Smooth muscle cell (in vitro differentiated cells): ENCODE measurements around the gene PMPCA. TPM values are rescaled to one million over a fixed set of nuclear protein-coding genes. Genes with fewer than 3 reads are reported as not detected.

Experiments used
- DNase-seq: peaks from one replicate; lab custom pipeline; 2025; ENCODE audit not compliant: unreplicated experiment; lab: John Stamatoyannopoulos, UW
- H2AFZ ChIP-seq: fragments of 200-600 bp; sonication (generic); 2 replicates; pipeline ENCODE4 v1.6.0; 2016; ENCODE audit warnings: antibody characterized with exemption, low read depth, mild to moderate bottlenecking
- H3F3A ChIP-seq: fragments of 200-600 bp; sonication (generic); 2 replicates; pipeline ENCODE4 v1.6.0; 2017; ENCODE audit warnings: antibody characterized with exemption, low read depth
- H3K27ac ChIP-seq: fragments of 200-600 bp; sonication (generic); 2 replicates; pipeline ENCODE4 v1.5.1; 2016; ENCODE audit warnings: low read depth, mild to moderate bottlenecking
- H3K27me3 ChIP-seq: fragments of 200-600 bp; sonication (generic); 2 replicates; pipeline ENCODE4 v1.6.1; 2016; ENCODE audit warnings: low read depth, mild to moderate bottlenecking
- H3K36me3 ChIP-seq: fragments of 200-600 bp; sonication (generic); 2 replicates; pipeline ENCODE4 v1.5.1; 2016; ENCODE audit warnings: low read depth
- H3K4me1 ChIP-seq: fragments of 200-600 bp; sonication (generic); 2 replicates; pipeline ENCODE4 v1.5.1; 2016; ENCODE audit warnings: low read depth
- H3K4me2 ChIP-seq: fragments of 200-600 bp; sonication (generic); 2 replicates; pipeline ENCODE4 v1.6.0; 2016; ENCODE audit warnings: mild to moderate bottlenecking
- H3K4me3 ChIP-seq: fragments of 200-600 bp; sonication (generic); 2 replicates; pipeline ENCODE4 v1.5.1; 2016; ENCODE audit warnings: mild to moderate bottlenecking
- H3K79me2 ChIP-seq: fragments of 200-600 bp; sonication (generic); 2 replicates; pipeline ENCODE4 v1.6.0; 2016; ENCODE audit warnings: low read depth, mild to moderate bottlenecking
- H3K9ac ChIP-seq: fragments of 200-600 bp; sonication (generic); 2 replicates; pipeline ENCODE4 v1.6.0; 2016; ENCODE audit warnings: low read depth
- H3K9me3 ChIP-seq: fragments of 200-600 bp; sonication (generic); replicated peaks from 2 replicates; pipeline ENCODE4 v1.5.1; 2016; ENCODE audit warnings: low read depth
- H4K20me1 ChIP-seq: fragments of 200-600 bp; sonication (generic); 2 replicates; pipeline ENCODE4 v1.6.0; 2016; ENCODE audit warnings: low read depth
- CTCF ChIP-seq: fragments of 200-600 bp; sonication (generic); IDR thresholded peaks from 2 replicates; pipeline ENCODE4 v1.5.1; 2017; ENCODE audit warnings: borderline replicate concordance, mild to moderate bottlenecking, antibody characterized with exemption; ENCODE audit not compliant: insufficient read depth, poor library complexity, severe bottlenecking
- WGBS: methylation state at CpG from one replicate; pipeline ENCODE4 v1.1.7; 2016; ENCODE audit warnings: low lambda C conversion rate; 5-methylcytosine and 5-hydroxymethylcytosine counted together
- polyA plus RNA-seq: library from polyadenylated mRNA; unstranded; fragments of >200 nt; fragmentation: Nextera tagmentation; extraction: Ambion mirVana; gene quantifications from 2 replicates; pipeline ENCODE4 v1.2.1, GENCODE V29; 2016
- total RNA-seq: library from RNA; depleted of rRNA; stranded (reverse); fragments of >200 nt; gene quantifications from 2 replicates; pipeline ENCODE4 v1.2.3, GENCODE V29; 2014

PMPCA gene
- total and polyA plus RNA-seq, 2 experiments from 2014 or later, result 39.8 to 73.0 TPM

DNA sequence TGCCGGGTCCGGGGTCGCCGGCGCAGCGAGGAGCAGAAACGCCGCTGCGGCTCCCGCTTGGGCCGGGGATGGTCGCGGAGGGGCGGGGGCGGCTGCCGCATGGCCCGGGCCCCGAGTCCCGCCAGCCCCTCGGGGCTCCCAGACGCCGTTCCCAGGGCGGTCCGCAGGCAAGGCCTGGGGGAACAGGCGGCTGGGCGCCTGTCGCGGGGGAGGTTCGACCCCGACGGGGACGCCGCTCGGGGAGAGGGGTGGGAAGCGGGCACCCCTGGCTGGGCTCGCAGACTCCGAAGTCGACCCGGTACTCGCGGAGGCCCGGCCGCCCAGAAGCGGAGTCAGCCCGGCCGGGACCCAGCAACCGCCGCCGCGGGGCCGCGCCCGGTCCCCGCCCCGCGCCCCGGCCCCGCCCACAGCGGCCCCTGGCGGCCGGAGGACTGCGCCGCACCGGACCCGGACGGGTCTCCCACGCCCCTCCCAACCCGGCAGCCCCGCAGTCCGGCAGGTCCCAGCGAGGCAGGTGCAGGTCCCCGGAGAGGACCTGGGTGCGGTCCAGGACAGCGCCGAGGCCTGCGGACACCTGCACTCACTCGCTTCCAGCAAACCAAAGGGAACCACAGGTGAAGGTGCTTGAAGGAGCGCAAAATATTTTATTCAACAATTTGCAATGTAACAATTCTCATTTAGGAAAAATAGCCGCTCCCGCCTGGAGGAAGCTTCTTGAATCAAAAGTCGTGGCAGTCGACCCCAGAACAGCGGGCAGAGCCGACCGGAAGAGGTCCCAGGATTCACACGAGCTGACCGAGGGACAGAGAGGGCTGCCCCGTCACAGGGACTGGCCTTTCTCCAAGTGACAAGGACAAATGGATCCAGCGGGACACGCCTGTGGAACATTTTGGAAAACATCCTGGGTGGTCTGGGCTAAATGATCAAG lies 29.3 kb downstream of the PMPCA start, which contains the start of gene INPP5E:
INPP5E (minus strand) TSS at position 365 of the 928 bp plus-strand sequence. CDS start 426 bp downstream, outside the sequence.
- Histone ChIP-seq H2AFZ (no peak within 1 kb of the TSS), H3K36me3 (no peaks in the 10 kb centered on the region), H3F3A (peaks cover 26% of the 10 kb centered on the region), H4K20me1 (peaks cover 91% of the 10 kb centered on the region), H3K4me1 (peaks cover 7% of the 10 kb centered on the region), H3K79me2 (peaks cover 36% of the 10 kb centered on the region), H3K27me3 (no peaks in the 10 kb centered on the region), H3K27ac (no peak within 1 kb of the TSS), H3K4me2 (peak within 1 kb of the TSS; percentile 100), H3K4me3 (peak within 1 kb of the TSS; percentile 96), H3K9ac (peak within 1 kb of the TSS; percentile 90), H3K9me3 (no peaks in the 10 kb centered on the region)
- peak; percentile 46 for DNase-seq
- 25% methylated on average over 47 of the region's 90 CpGs for WGBS
- peak; percentile 49 for TF ChIP-seq CTCF

DNA sequence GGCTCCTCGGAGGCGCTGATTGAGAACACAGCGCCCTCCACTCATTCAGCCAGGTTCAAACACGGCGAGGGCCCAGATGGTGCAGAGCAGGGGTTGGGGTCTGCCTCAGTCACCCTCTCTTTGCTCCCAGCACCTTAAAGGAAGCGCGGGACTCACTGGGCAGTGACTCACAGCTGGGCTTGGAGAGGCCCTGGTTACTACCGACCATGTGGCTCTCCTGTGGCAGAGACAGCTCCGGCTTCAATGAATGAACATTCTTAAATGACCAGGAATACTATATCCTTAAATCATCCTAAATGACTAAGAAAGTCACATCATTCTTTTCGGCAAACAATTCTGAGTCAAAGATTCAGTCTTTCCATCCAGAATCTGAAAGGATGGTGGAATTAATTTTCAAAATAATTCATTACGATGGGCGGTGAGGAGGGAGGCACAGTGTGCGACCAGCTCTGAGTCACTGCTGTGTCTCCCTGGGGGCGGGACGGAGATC lies 30.8 kb downstream of the PMPCA start:
- Histone ChIP-seq H2AFZ (no peak overlapping the region), H3K4me3 (no peak overlapping the region), H3F3A (peaks cover 26% of the 10 kb centered on the region), H3K27me3 (no peaks in the 10 kb centered on the region), H3K9me3 (no peaks in the 10 kb centered on the region), H3K36me3 (no peaks in the 10 kb centered on the region), H4K20me1 (peaks cover 90% of the 10 kb centered on the region), H3K4me1 (peaks cover 7% of the 10 kb centered on the region), H3K4me2 (no peak overlapping the region), H3K27ac (no peak overlapping the region), H3K9ac (no peak overlapping the region), H3K79me2 (peaks cover 33% of the 10 kb centered on the region)
- DNase-seq, result no peak
- WGBS, result 95% methylated on average over 15 of the region's 15 CpGs
- TF ChIP-seq CTCF, result no peak

DNA sequence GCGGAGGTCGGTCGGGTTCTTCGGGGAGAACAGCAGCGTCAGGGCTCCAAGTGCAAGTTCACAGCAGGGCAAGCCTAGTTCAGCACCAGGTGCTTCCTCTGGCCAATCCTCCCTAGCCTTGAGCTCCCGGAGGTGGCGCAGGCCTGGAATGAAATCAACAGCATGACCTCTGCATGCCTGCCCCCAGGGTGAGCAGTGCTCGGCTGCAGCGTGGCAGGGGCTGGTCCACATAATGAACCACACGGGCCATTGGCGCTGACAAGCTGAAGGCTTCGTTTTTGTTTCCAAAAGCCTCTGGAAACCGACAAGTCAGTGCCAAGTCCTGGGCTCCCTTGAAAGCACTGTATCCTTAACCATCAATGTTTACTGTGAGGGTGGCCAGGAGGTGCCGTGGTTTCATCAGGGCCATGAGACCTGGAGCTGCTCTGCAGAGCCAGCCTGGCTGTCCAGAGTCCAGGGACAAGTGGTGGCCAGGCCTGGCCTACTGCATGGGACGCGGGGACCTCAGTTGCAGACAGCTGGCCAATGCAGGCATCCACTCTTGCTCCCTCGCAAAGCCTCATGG lies 31.3 kb downstream of the PMPCA start:
- no peak for DNase-seq
- Histone ChIP-seq H3K9ac (no peak overlapping the region), H3K9me3 (no peaks in the 10 kb centered on the region), H3K27me3 (no peaks in the 10 kb centered on the region), H4K20me1 (peaks cover 90% of the 10 kb centered on the region), H3F3A (peaks cover 30% of the 10 kb centered on the region), H3K27ac (no peak overlapping the region), H3K4me3 (no peak overlapping the region), H2AFZ (no peak overlapping the region), H3K4me2 (no peak overlapping the region), H3K79me2 (peaks cover 27% of the 10 kb centered on the region), H3K4me1 (peaks cover 7% of the 10 kb centered on the region), H3K36me3 (no peaks in the 10 kb centered on the region)
- no peak for TF ChIP-seq CTCF
- WGBS, result 95% methylated on average over 17 of the region's 17 CpGs
